ENCODE results near the gene CELF2.

CELF2 gene

GRCh38 chr10:11063856-11064255, 46.2 kb downstream of the CELF2 start:
- DNase-seq = no peak

DNA sequence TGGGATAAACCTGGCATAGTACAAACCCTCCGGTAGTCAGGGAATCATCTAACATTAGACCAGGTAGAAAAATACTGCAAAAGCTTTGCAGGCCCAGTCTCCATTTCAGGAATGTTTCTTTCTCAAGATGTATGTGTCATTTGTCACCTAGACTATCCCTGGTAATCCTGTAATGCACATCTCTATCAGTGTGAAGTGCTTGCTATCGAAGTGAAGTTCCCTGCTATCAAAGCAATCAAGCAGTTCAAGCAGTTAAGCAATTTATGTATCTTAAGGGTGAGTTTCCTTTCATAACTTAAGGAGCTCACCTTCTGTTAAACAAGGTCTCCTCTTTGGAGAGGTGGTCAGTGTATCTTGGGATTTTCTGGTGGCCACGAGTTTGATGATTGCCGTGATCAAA, 47.2 kb downstream of the CELF2 start:
- DNase-seq = no peak

DNA sequence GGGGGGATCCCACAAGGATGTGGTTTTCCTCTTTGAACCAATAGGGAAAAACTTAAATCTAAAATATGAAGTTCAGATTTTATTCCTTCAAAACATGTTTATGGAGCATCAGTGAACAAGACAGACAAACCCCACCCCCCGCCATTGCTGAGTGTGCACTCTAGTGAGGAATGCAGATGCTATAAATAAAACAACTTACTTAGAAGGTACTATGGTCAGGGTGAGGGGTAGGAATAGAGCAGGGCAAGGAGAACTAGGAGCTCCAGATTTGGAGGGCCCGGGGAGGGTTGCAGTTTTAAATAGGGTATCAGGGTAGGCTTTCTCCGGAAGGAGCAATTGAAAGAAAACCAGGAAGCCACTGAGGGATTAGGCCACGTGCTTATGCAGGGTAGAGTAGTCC, 47.9 kb downstream of the CELF2 start:
- no peak for DNase-seq

DNA sequence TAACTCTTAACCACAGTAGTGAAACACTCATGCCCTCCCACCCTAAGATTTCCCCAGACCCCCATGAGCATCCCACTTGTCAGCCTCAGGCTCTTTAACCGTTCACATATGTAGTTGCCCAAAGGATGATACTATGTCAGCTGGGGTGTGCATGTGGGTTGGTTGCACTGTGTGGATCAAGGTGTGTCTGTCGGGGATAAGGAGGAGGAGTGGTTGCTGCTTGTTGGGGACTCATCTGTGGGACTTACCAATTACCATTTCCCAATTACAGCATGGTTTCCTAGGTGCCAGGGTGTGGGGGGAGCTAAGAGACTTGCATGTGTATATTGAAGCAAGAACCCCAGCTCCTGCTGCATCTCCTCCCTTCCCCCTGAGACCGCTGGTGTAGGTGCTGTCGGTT, 48.8 kb downstream of the CELF2 start:
- no peak for DNase-seq

DNA sequence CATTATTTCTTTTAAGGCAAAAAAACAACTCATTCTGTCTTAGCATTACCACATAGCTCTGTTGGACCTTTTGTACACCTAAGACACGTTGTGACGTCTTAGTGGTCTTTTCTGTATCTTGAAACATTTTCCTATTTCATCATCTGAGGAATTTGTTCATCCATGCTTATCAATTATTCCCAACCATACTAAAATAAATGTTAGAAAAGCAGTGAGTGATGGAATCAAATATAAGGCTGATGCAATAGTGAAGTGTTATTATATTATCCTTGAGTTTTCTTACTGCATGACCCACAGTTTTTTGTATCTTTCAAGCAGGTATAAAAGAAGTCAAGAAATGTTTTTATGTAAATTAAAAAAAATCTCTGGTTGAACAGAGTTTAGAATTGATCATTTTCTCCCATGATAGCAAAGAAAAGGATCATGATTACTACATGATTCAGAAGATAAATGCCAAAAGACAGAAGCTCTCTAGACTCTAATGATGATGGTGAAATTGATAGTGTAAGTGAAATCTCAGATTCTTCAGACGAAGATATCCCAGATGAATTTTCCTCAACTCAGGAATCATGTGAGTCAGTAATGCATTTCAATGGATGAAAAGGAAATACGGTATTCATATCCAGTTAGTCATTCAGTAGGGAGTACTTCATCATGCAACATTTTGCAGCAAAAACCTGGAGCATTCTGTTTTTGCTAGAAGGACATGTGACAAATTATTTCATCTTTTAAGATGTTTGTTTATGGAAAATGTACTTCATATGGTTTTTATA, 51.4 kb downstream of the CELF2 start:
- no peak for DNase-seq

GRCh38 chr10:11073410-11073809, 55.7 kb downstream of the CELF2 start:
- no peak for DNase-seq

GRCh38 chr10:11074536-11075267, 57.0 kb downstream of the CELF2 start:
- no peak for DNase-seq

DNA sequence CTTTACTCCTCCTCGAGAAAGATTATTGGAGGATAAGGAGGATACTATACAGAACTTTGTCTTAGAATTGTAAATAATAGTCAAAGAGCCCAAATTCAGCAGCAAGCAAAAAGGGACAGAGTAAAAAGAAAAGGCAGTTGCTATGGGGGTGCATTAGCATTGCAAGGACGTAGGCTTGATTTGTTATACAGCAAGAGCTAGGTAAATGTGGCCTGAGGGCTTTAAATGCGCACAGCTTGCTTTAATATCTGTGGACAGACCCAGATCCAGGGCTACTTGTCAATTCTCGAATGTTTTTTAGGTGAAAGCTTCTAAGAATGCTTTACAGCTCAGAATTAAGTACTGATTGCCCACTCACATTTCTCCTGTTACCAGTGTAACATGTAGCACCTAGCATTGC, 58.5 kb downstream of the CELF2 start:
- no peak for DNase-seq

GRCh38 chr10:11080564-11080984, 62.9 kb downstream of the CELF2 start:
- no peak for DNase-seq

GRCh38 chr10:11081408-11081807, 63.7 kb downstream of the CELF2 start:
- no peak for DNase-seq

- DNase-seq = no peak
These were observed 64.9 kb downstream of the CELF2 start for GRCh38 chr10:11082526-11082925.

DNA sequence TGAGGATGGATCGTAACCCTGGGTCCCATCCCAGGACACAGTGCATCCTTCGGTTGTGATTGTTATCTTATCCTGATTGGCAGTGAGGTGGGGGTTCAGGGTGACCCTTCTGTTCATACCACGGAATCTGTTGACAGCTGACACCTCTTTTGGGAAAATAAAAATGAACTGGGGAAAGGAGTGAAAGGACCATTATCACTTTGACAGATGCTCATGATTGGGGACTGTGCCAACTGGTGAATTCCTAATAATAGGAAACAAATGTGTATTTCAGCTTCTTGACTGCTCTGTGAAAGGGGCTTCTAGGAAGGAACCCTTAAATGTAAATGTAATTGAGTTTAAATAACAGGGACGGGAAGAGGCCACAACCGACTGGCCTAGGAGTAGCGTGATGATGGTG, 65.4 kb downstream of the CELF2 start:
- DNase-seq = no peak

- no peak for DNase-seq
These were observed 67.9 kb downstream of the CELF2 start for GRCh38 chr10:11085545-11085944.

- no peak for DNase-seq
These were observed 68.6 kb downstream of the CELF2 start for GRCh38 chr10:11086177-11086840.

DNA sequence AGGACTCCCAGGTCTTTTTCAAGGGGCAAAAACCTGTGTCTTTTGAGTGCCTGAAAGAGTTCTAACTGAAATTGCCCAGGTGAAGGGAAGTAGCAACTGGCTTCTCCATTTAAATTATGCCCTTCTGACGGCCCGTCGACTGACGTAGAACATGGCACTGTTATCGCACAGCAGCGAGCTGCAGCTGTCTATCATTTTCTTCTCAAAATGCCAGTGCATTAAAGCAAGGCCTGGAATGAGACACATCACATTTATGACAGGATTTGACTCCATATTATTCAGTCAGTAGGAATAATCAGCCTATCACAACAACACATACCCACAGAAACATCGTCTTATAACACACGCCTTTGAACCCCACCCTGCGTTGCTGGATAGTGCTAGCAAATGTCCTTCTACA, 69.7 kb downstream of the CELF2 start:
- no peak for DNase-seq

DNA sequence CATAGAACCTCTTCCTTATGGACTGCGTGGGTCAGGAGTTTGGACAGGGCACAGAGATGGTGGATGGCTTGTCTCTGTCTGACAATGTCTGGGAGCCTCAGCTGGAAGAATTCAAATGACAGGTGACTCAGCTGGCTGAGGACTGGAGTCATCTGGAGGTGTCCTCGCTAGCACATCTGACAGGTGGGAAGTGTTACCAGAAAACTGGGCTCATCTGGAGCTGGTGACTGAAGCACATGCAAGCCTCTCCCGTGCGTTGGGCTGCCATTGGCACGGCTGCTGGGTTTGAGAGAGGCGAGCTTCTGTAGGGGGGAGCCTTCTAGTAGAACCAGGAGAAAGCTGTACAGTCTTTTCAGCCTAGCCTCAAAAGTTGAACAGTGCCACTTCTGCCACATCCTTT, 71.0 kb downstream of the CELF2 start:
- DNase-seq = no peak

GRCh38 chr10:11089272-11089671, 71.6 kb downstream of the CELF2 start:
- no peak for DNase-seq

- DNase-seq = no peak
These were observed 73.9 kb downstream of the CELF2 start for GRCh38 chr10:11091517-11092102.

GRCh38 chr10:11093771-11094736, 76.4 kb downstream of the CELF2 start:
- DNase-seq = no peak

GRCh38 chr10:11095374-11095801, 77.7 kb downstream of the CELF2 start:
- no peak for DNase-seq

GRCh38 chr10:11096422-11096821, 78.8 kb downstream of the CELF2 start:
- DNase-seq = no peak

DNA sequence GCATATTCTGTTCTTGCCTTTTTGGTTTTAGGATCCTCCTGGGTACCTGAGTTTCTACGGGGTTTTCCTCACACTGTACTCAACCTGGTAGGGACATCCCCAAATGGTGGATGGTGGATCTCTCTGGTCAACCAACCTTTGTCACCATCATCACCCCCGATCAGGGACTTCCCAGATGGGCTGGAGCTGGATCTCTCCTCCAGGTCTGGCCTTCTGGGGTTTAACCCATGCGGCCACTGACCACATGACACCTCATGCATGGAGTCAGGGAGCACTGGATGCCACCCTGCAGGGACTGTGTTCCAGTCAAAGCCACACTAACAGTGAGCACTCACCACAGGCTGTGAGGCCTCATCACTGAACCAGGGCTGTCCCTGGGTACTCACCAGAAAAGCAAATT, 80.0 kb downstream of the CELF2 start:
- no peak for DNase-seq
